AG10803 (cell line): ENCODE data around the gene LHB.

Experiments used
- DNase-seq: peaks from one replicate; pipeline ENCODE4 v3.0.0; 2010; ENCODE audit warnings: low read depth
- H3K4me3 ChIP-seq: 2 replicates; pipeline ENCODE4 v1.5.1; 2011; ENCODE audit warnings: mild to moderate bottlenecking, low read length, control low read depth
- TF ChIP-seq, protein P1 (sequence below): conservative IDR thresholded peaks from 2 replicates; pipeline ENCODE4 v1.5.1; 2011; ENCODE audit warnings: mild to moderate bottlenecking, low read length, control low read depth, inconsistent platforms

The LHB gene

DNA sequence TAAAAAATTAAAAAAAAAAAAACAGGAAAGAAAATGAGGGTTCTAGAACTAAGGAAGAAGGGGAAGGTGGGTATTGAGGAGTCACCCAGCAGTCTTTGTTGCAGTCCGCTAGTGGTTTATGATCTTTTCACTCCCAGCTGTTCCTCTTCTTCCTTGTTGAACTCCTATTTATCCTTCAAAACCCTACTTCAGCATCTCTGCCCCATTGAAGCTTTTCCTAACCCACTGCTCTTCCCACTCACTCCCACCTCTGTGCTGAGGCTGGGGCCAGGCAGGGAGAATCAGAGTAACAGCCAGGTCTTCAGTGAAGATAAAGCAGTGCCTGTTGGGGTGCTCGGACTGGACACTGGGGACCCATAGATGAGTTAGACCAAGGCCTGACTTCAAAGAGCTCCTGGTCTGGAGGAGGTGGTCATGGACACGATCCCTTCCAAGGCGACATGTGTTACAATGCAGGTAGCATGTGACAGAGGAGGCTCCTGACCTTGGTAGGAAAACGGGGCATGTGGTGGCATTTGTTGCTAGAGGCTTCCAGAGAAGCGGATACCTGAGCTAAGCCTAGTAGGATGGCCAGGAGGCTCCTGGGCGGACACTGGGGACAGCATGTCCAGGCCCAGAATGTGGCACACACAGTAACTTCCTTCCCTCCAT, 11.8 kb downstream of the LHB start:
- H3K4me3 ChIP-seq, result no peak overlapping the region
- DNase-seq, result no peak
- TF ChIP-seq, protein P1, sequence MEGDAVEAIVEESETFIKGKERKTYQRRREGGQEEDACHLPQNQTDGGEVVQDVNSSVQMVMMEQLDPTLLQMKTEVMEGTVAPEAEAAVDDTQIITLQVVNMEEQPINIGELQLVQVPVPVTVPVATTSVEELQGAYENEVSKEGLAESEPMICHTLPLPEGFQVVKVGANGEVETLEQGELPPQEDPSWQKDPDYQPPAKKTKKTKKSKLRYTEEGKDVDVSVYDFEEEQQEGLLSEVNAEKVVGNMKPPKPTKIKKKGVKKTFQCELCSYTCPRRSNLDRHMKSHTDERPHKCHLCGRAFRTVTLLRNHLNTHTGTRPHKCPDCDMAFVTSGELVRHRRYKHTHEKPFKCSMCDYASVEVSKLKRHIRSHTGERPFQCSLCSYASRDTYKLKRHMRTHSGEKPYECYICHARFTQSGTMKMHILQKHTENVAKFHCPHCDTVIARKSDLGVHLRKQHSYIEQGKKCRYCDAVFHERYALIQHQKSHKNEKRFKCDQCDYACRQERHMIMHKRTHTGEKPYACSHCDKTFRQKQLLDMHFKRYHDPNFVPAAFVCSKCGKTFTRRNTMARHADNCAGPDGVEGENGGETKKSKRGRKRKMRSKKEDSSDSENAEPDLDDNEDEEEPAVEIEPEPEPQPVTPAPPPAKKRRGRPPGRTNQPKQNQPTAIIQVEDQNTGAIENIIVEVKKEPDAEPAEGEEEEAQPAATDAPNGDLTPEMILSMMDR, result no peak

DNA sequence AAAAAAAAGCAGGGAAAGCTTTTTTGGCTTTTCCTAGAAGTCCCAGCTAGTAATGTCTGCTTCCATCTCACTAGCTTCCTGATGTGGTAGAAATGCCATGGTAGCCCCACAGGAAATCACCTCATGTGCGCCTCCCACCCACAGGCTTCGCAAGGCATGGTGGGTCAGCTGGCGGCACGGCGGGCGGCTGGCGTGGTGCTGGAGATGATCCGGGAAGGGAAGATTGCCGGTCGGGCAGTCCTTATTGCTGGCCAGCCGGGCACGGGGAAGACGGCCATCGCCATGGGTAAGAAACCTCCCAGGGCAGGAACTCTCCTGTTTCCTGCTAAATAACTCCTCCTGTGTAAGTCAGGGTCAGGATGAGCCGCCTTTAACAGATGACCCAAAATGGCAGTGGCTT, 12.8 kb downstream of the LHB start:
- TF ChIP-seq, protein P1, result no peak
- no peak for DNase-seq
- no peak overlapping the region for H3K4me3 ChIP-seq

DNA sequence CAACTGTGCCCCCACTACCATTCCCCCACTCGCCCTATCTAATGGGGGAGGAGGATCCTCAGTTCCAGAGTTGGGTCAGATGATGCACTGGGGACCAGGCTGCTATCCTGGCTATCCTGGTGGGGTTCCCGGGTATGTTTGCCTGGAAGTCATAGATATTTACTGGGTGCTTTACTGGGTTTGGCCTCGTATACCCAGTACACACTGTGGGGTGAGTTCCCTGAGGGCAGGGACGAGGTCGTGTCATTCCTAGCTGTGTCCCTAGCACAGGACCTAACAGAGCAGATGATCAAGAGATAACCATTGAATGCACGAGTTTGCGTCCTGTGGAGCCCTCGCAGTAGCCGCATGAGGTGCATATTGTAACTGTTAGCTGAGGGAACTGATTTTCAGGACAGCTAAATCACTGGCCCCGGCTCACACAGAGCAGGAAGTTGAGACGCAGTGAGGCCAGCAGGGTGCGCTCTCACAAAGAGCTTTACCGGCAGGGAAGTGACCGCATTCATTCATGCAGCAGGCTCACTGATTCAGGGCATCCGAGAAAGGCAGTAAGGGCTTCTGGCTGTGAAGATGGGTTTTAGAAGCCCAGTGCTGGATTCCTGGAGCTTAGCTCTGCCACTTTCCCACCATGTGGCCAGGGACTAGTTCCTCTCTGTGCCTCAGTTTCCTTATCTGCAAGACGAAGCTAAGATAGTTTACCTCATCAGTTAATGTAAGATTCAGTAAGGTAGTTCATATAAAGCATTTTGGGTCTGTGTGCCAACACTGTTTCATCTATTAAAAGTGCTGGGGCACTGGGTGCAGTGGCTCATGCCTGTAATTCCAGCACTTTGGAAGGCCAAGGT, 17.2 kb downstream of the LHB start:
- no peak overlapping the region for H3K4me3 ChIP-seq
- peak; percentile 74 for DNase-seq
- TF ChIP-seq, protein P1, result peak; percentile 82

DNA sequence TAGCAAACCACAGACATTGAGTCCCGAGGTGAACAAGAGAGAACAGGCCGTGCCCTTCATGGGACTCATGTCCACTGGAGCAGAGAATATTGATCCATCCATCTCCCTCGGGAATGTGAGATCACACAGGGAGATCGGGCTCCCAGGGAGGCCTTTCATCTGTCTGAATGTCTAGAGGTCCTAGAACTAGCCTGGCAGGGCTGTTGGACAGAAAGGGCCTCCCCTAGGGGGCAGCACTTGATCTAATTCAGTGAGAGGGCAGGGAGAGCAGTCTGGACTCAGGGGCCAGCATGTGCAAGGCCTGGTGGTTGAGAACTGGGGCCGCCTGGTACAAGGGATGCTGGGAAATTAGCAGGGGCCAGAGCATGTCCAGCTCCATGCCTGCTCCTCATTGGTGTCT, 18.9 kb downstream of the LHB start:
- TF ChIP-seq, protein P1, result peak; percentile 54
- H3K4me3 ChIP-seq, result no peak overlapping the region
- DNase-seq, result peak; percentile 49

DNA sequence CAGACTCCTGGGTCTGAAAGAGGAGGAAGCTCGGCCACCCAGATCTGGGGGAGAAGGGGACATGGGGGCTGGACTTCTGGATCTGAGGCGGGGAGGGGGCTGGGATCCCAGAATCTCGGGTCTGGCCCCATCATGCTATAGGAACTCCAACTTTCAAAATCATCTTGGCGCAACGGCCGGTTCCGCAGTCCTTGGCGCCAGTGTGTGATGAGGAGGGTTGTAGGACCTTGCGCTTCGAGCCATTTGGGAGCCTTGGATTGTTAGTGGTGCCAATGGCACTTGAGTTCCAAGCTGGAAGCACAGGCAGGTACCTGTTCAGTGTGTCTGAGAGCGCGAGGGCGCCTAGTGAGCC, 22.9 kb downstream of the LHB start:
- H3K4me3 ChIP-seq, result peak overlapping the region; percentile 96
- DNase-seq, result no peak
- TF ChIP-seq, protein P1, result no peak

DNA sequence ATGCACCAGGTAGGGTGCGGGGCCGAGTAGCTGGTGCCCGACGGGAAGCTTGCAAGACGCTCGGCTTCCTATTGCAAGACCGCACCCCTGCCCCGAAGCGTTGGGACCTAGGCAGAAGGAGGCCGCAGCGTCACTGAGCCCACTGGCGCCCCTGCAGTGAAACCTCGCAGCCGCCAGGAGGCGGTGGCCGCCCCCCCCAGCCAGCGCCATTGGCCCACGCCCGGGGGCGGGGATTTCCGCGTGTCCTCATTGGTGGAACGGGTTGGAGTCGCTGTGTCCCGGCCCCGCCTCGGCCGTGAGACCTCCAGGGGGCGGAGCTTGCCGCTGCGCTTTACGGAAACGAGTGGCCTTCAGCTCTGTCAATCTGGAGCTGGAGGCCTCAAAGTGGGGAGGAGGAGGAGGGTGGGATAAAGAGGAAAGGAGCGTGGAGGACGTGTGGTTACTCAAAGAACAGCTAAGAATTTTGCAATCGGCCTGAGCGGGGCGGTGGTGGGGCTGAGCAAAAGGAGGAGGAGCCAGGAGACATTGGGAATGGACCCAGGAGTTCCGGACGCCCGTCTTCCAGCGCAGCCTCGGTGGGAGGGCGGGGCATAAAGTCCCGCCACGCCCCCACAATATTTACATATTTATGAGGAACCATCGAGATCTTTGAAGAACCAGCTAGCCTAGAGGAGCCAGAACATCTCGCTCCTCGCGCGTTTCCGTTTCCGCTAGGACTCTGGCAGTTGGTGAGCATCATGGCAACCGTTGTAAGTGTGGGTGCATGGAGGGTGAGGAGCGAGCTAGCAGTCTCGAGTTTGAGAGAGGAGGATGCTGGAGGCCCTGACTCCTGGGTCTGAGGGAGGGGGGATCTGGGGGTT, 23.5 kb downstream of the LHB start, which contains the start of the genes GYS1 and RUVBL2:
TSS of gene GYS1 (minus strand) at position 135 of the 860 bp plus-strand sequence. CDS start 197 bp downstream, outside the sequence.
TSS of gene RUVBL2 (plus strand) at position 713 of the 860 bp plus-strand sequence. CDS start at position 738, 25 bp downstream.
- TF ChIP-seq, protein P1, result peak; percentile 80
- peak; percentile 100 for DNase-seq
- peak within 1 kb of the TSS; percentile 98 for H3K4me3 ChIP-seq
